Esophagus muscularis mucosa (tissue), 4 donors: Measurements from ENCODE around the gene TMEM14A.

Source experiments
- CTCF ChIP-seq, 3 experiments: fragments of 200-600 bp in 2 of 3; fragments of 450-650 bp in 1 of 3; sonication (generic) in 2 of 3; IDR thresholded peaks; one replicate each; pipeline ENCODE4 v1.5.1; 2017 to 2019; ENCODE audit warnings: antibody characterized with exemption in 3 of 3, mild to moderate bottlenecking in 2 of 3, moderate library complexity in 1 of 3
- EP300 ChIP-seq: sonication (generic); formaldehyde crosslinking; IDR thresholded peaks from one replicate; pipeline ENCODE4 v1.6.1; 2017; ENCODE audit warnings: antibody characterized with exemption
- POLR2A ChIP-seq: fragments of 450-650 bp; IDR thresholded peaks from one replicate; pipeline ENCODE4 v1.6.1; 2017; ENCODE audit warnings: antibody characterized with exemption, moderate library complexity, mild to moderate bottlenecking, low read depth
- POLR2AphosphoS5 ChIP-seq, 2 donors: sonication (generic); formaldehyde crosslinking; IDR thresholded peaks; one replicate each; pipeline ENCODE4 v1.6.1; 2017; ENCODE audit warnings: antibody characterized with exemption in 2 of 2

- TF ChIP-seq CTCF (IDR thresholded peaks at IDR 0.05): no peak
- TF ChIP-seq POLR2A: no peak
- TF ChIP-seq POLR2AphosphoS5 (IDR thresholded peaks at IDR 0.05): no peak
- TF ChIP-seq EP300: no peak
Observed at GRCh38 chr6:52735071-52735470, 64.2 kb downstream of the TMEM14A start.
